ENCODE data around the gene GUCA2A.
"Not testable (repeated sequence)": the region's sequence is repeated elsewhere in the genome, so short reads cannot be mapped to it uniquely, and the experiment has no call there.

The GUCA2A gene, protein sequence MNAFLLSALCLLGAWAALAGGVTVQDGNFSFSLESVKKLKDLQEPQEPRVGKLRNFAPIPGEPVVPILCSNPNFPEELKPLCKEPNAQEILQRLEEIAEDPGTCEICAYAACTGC

DNA sequence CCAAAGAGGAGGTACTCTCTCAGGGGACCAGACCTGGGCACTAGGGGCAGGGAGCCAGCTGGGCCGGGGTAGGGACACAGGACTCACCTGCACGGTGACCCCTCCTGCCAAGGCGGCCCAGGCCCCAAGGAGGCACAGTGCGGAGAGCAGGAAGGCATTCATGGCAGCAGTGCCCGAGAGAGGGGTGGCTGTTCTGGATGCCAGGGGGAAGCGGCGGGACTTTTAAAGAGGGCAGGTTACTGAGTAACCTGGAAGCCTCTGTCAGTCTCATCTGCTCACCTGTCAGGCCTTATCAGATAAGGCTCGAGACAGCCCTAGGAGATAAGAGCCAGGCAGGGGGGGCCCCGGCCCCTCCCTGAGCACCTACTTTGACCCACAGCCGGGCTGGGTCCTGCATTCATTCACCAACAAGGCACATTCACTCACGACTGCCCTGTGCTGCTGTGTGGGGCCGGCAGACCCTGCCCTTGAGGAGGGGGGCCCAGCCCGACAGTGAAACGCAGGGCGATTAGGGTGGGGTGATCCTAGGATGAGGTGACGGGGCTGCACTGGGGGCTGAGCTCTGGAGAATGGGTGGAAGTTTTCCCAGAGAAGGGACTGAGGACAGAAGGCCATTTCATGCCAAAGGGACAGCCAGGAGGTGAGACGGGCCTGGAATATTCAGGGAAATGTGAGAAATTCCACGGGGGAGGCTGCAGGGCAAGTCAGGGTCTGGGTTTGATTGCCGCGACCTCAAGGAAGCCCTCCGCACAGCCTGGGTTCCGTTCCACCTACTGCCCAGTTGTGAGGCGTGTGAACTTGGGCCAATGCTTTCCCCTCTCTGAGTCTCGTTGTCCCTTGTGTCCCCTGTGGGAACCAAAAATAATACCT is at the start of gene GUCA2A:
Gene GUCA2A, minus strand, starts transcription at position 195 of the 870 bp plus-strand sequence. Its CDS starts 33 bp downstream, at position 162.
- H3K27me3 ChIP-seq (ENCODE audit: insufficient read depth, low read length): no peaks in the 10 kb centered on the region
- no peak within 1 kb of the TSS for H2AFZ ChIP-seq (ENCODE audit: low read depth, low read length)
- no peak within 1 kb of the TSS for H3K4me3 ChIP-seq (ENCODE audit: low read length)
- peaks cover 4% of the 10 kb centered on the region for H3K9me3 ChIP-seq (ENCODE audit: low read length)
- H3K36me3 ChIP-seq (ENCODE audit: insufficient read depth, low read length): no peaks in the 10 kb centered on the region
- H3K4me1 ChIP-seq (ENCODE audit: insufficient read depth, low read length): no peaks in the 10 kb centered on the region

DNA sequence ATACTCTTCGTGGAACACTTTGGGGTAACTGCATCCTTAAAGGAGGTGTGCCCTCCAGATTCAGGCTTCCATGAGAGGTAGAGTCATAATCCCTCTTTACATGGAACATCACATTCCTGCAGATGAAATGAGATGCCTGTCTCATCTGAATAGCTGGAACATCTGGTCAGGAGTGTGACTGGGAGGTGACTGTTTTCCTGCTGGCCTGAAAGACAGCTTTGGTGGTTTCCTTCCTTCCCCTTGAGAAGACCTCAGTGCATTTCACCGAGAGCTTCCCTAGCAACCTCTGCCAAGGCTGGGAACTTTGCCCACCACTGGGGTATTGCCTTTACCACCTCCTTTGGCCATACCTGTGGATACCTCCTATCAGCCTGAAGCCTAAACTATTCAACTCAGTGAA is 46.7 kb upstream of the GUCA2A start:
- no peak overlapping the region for H2AFZ ChIP-seq (ENCODE audit: low read depth, low read length)
- no peaks in the 10 kb centered on the region for H3K27me3 ChIP-seq (ENCODE audit: insufficient read depth, low read length)
- peaks cover 9% of the 10 kb centered on the region for H3K36me3 ChIP-seq (ENCODE audit: insufficient read depth, low read length)
- H3K9me3 ChIP-seq (ENCODE audit: low read length): peaks cover 11% of the 10 kb centered on the region
- H3K4me3 ChIP-seq (ENCODE audit: low read length): no peak overlapping the region
- no peaks in the 10 kb centered on the region for H3K4me1 ChIP-seq (ENCODE audit: insufficient read depth, low read length)

DNA sequence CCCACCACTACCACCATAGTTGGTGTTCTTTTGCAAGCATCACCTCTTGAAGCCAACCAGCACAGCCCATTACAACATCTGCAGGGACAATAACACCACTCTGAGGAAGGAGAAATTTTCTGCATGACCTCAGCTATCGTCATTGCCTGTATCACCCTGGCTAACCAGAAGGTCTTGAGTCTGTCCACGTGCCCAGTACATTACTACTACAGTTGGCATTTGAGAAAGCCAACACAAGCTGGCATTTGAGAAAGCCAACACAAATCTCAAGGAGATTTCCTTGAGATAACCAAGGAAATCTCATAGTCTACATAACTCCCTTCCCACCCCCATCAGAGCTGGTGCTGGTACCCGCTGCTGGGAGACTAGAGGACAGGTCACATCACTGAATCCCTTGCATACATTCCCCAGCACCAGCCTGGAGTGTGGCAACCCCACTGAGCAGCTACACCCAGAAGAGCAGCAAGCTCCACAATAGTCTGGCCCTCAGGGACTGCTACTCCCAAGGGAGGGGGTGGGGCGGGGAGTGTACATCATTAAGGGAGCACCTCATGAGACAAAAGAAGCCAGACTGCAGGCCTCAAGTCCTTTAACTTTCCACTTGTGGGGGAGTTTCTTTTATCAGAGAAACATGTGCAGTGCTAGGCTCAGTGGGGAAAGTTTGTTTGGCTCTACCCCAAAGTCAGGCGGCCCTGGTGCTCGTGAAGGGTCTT is 46.0 kb upstream of the GUCA2A start:
- peaks cover 12% of the 10 kb centered on the region for H3K9me3 ChIP-seq (ENCODE audit: low read length)
- H2AFZ ChIP-seq (ENCODE audit: low read depth, low read length): no peak overlapping the region
- peaks cover 12% of the 10 kb centered on the region for H3K36me3 ChIP-seq (ENCODE audit: insufficient read depth, low read length)
- H3K4me1 ChIP-seq (ENCODE audit: insufficient read depth, low read length): no peaks in the 10 kb centered on the region
- no peaks in the 10 kb centered on the region for H3K27me3 ChIP-seq (ENCODE audit: insufficient read depth, low read length)
- no peak overlapping the region for H3K4me3 ChIP-seq (ENCODE audit: low read length)

DNA sequence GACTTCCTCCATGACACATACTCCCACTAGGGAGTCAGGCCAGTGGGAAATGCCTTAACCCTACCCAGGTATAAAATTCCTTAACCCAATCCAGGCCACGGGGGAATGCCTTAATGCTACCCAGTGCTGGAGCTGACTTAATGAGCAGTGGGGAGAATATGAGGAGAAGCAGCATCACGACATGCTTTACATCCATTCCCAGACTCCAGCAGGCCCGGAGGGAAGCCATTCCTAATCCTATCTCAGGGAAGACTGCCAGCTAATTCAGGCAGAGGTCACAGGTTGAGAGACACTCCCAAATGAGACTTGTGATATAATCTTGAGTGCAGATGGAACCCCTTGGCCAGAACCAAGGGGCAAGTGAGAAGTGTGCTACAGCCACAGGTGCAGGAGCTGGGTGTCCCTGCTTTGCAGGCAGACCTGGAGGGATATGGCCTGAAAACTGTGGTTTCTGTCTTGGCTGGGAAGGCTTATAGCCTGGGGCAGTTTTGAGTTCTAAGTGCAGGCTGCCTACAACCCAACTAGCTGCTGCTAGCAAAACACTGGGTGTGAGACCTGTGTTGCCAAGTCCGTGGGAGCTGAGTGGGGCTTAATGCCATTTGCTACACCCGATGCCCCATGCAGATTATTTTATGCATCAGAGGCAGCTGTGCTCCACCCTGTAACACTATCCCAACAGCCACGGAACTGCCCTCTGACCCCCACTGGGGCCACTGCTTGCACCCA is 45.1 kb upstream of the GUCA2A start:
- Histone ChIP-seq H3K4me3 (ENCODE audit: low read length) (no peak overlapping the region), H3K4me1 (ENCODE audit: insufficient read depth, low read length) (no peaks in the 10 kb centered on the region), H2AFZ (ENCODE audit: low read depth, low read length) (no peak overlapping the region), H3K36me3 (ENCODE audit: insufficient read depth, low read length) (peaks cover 14% of the 10 kb centered on the region), H3K9me3 (ENCODE audit: low read length) (peaks cover 11% of the 10 kb centered on the region), H3K27me3 (ENCODE audit: insufficient read depth, low read length) (no peaks in the 10 kb centered on the region)

DNA sequence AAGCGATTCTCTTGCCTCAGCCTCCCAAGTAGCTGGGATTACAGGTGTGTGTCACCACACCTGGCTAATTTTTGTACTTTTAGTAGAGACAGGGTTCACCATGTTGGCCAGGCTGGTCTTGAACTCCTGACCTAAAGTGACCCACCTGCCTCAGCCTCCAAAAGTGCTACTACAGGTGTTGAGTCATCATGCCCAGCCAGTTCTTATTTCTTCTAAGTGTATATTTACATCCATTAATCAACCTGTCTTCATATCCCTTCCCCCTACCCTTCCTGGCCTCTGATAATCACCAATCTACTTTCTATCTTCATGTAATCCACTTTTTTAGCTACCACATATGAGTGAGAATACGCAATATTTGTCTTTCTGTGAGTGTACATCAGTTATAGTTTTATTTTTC is 42.4 kb upstream of the GUCA2A start:
- H2AFZ ChIP-seq (ENCODE audit: low read depth, low read length); H3K4me3 ChIP-seq (ENCODE audit: low read length); H3K27me3 ChIP-seq (ENCODE audit: insufficient read depth, low read length); H3K4me1 ChIP-seq (ENCODE audit: insufficient read depth, low read length): not testable (repeated sequence)
- Histone ChIP-seq H3K36me3 (ENCODE audit: insufficient read depth, low read length) (peaks cover 22% of the 10 kb centered on the region), H3K9me3 (ENCODE audit: low read length) (peaks cover 18% of the 10 kb centered on the region)

DNA sequence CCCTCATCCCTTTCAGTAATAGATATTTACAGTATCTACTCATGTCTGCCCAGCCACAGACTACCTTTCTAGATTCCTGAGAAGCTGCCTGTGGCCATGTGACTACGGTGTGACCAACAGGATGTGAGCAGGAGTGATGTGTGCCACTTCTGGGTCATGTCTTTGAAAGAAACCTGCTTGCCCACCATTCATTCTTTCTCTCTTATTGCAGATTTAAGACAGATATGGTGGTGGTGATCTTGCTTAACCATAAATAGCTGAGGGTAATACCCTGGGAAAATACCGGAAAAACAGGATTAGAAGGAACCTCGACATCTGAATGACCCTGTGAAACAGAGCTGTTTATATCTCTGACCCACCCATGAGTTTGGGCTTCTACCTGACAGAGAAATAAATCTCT is 41.6 kb upstream of the GUCA2A start:
- H3K4me3 ChIP-seq (ENCODE audit: low read length): no peak overlapping the region
- no peaks in the 10 kb centered on the region for H3K4me1 ChIP-seq (ENCODE audit: insufficient read depth, low read length)
- H3K36me3 ChIP-seq (ENCODE audit: insufficient read depth, low read length): peaks cover 24% of the 10 kb centered on the region
- no peaks in the 10 kb centered on the region for H3K27me3 ChIP-seq (ENCODE audit: insufficient read depth, low read length)
- H3K9me3 ChIP-seq (ENCODE audit: low read length): peaks cover 16% of the 10 kb centered on the region
- H2AFZ ChIP-seq (ENCODE audit: low read depth, low read length): no peak overlapping the region

DNA sequence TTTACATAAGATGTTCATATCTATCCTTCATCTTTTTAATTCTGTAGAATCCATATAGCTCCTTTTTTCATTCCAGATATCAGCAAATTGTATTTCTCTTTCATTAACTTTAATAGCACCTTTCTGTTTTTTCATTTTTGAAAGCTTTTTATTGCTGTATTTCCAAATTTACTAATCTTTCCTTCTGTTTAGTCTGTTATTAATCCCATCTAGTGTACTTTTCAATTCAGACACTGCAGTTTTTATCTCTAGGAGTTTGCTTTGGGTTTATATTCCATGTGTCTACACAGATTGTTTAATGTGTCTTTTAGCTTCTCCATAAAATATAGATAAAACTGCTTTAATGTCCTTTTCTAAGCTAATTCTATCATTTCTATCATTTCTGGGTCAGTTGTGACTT is 37.4 kb upstream of the GUCA2A start:
- H3K4me1 ChIP-seq (ENCODE audit: insufficient read depth, low read length): no peaks in the 10 kb centered on the region
- no peak overlapping the region for H2AFZ ChIP-seq (ENCODE audit: low read depth, low read length)
- peaks cover 17% of the 10 kb centered on the region for H3K9me3 ChIP-seq (ENCODE audit: low read length)
- H3K36me3 ChIP-seq (ENCODE audit: insufficient read depth, low read length): peaks cover 47% of the 10 kb centered on the region
- no peak overlapping the region for H3K4me3 ChIP-seq (ENCODE audit: low read length)
- no peaks in the 10 kb centered on the region for H3K27me3 ChIP-seq (ENCODE audit: insufficient read depth, low read length)

DNA sequence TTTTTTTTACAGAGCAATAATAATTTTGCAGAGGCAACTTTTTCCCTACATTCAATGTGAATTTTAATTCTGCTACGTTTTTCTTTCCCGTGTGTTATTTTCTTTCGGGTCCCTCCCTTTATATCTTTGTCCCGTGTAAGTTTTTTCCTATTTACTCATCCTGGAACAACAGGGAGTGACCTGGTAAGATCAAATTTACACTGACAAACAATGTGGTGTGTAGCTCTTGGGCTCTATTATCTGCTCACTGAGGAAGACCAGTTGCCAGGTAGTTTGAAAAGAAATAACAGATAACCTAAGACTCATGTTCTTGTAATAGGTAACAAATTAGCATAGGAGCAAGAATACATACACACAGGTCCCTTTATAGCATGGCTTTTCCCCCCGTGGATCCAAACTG is 33.7 kb upstream of the GUCA2A start:
- H3K36me3 ChIP-seq (ENCODE audit: insufficient read depth, low read length): peaks cover 57% of the 10 kb centered on the region
- H3K4me1 ChIP-seq (ENCODE audit: insufficient read depth, low read length): no peaks in the 10 kb centered on the region
- H2AFZ ChIP-seq (ENCODE audit: low read depth, low read length): no peak overlapping the region
- H3K27me3 ChIP-seq (ENCODE audit: insufficient read depth, low read length): no peaks in the 10 kb centered on the region
- H3K4me3 ChIP-seq (ENCODE audit: low read length): no peak overlapping the region
- H3K9me3 ChIP-seq (ENCODE audit: low read length): peaks cover 12% of the 10 kb centered on the region

DNA sequence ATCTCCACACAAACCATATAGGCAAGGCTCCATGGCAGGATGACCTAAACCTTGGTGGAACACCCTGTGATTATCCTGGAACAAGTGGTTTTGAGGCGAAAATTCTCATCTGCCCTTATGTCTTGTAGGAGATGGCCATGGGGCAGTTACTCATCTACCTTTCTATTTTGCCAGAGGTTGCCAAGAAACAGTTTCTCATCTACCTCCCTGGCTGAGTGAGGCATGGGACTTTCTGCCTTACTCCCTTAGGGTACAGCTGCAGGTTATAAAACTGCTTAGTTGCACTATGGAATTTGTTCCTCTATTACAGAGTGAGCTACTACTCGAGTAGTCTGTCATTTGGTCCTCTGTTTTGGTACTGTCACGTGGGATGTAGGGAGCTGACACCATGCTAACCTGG is 31.3 kb upstream of the GUCA2A start:
- Histone ChIP-seq H3K9me3 (ENCODE audit: low read length) (peaks cover 4% of the 10 kb centered on the region), H3K4me1 (ENCODE audit: insufficient read depth, low read length) (no peaks in the 10 kb centered on the region), H3K27me3 (ENCODE audit: insufficient read depth, low read length) (no peaks in the 10 kb centered on the region), H3K4me3 (ENCODE audit: low read length) (no peak overlapping the region), H2AFZ (ENCODE audit: low read depth, low read length) (no peak overlapping the region), H3K36me3 (ENCODE audit: insufficient read depth, low read length) (peaks cover 60% of the 10 kb centered on the region)

DNA sequence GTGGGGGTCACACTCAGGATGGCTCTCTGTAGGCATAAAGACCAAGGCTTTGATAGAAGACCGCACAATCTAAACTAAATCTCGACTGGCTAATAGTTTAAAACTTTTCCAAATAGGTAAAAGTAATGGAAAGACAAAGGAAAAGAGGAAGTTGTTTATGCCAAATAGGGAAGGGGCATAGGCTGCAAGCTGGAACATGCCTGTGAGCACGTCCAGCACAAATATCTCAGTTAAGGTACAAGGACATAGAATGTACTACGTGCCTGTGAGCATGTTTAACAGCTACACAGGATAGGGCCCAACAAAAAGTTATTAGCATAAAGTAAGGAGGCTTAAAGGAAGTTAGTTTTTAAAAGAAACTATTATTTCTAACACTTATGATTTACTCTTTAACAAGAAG is 27.6 kb upstream of the GUCA2A start:
- no peak overlapping the region for H3K4me3 ChIP-seq (ENCODE audit: low read length)
- no peak overlapping the region for H2AFZ ChIP-seq (ENCODE audit: low read depth, low read length)
- H3K9me3 ChIP-seq (ENCODE audit: low read length): peaks cover 2% of the 10 kb centered on the region
- H3K4me1 ChIP-seq (ENCODE audit: insufficient read depth, low read length): no peaks in the 10 kb centered on the region
- no peaks in the 10 kb centered on the region for H3K27me3 ChIP-seq (ENCODE audit: insufficient read depth, low read length)
- H3K36me3 ChIP-seq (ENCODE audit: insufficient read depth, low read length): peaks cover 68% of the 10 kb centered on the region

DNA sequence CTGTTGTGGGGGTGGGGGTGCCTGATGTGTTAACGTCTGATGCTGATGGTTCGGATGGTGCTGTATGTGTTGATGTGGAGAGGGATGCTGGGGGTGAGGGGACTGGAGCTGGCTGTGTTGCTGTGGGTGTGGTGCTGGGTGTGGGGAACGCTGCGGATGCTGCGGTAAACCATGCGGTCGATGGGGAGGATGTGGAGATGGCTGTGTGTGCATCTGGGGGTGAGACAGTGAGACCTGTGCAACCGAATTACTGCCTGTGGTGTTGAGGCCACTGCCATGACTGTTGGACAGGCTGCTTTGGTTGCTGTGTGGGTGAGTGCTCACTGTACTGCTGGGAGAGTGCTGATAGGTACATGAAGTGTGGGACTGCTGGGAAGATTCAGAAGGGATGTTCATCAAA is 26.8 kb upstream of the GUCA2A start:
- H2AFZ ChIP-seq (ENCODE audit: low read depth, low read length): no peak overlapping the region
- no peak overlapping the region for H3K4me3 ChIP-seq (ENCODE audit: low read length)
- peaks cover 5% of the 10 kb centered on the region for H3K4me1 ChIP-seq (ENCODE audit: insufficient read depth, low read length)
- H3K27me3 ChIP-seq (ENCODE audit: insufficient read depth, low read length): no peaks in the 10 kb centered on the region
- H3K36me3 ChIP-seq (ENCODE audit: insufficient read depth, low read length): peaks cover 67% of the 10 kb centered on the region
- H3K9me3 ChIP-seq (ENCODE audit: low read length): peaks cover 2% of the 10 kb centered on the region

DNA sequence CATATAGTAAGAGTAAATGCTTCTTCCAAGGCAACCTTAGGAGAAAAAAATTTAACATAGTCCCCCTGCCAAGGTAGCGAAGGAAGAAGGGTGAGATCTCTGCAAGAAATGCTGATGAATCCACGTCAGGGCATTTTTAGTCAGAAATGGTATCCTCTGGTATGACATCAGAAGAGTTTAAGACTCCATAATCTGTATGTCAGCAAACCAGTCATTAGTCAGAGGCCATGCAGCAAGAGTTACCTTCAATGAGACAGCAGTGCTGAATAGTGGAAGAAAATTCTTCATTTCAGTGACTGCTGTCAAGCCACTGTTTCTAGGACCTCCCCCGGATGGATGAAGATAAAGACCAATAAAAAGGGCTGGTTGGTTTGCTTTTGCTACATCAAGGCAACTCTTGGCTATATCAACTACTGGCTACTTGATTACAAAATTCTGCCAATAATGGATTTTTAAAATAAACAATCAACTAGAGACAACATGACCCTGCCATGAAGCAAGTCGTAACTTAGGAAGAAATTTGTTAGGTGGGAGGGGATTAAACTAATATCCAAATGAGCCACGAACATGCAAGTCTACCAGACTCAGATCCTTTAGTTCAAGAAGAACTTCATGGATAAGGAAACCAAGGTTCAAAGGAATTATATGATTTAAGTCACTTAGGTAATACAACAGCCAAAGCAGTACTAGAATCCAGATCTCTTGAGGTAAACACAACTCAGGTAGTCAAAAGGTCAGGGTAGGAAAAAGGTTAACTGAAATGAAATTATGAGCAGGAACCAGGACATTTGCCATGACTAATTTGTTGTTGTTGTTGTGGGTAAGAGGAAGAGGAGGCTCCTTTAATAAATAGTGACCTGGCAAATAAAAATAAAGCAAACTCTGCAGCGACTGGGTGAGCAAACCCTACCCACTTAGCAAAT is 25.6 kb upstream of the GUCA2A start:
- peaks cover 73% of the 10 kb centered on the region for H3K36me3 ChIP-seq (ENCODE audit: insufficient read depth, low read length)
- H2AFZ ChIP-seq (ENCODE audit: low read depth, low read length): no peak overlapping the region
- H3K4me1 ChIP-seq (ENCODE audit: insufficient read depth, low read length): peaks cover 8% of the 10 kb centered on the region
- H3K9me3 ChIP-seq (ENCODE audit: low read length): peaks cover 2% of the 10 kb centered on the region
- H3K27me3 ChIP-seq (ENCODE audit: insufficient read depth, low read length): no peaks in the 10 kb centered on the region
- H3K4me3 ChIP-seq (ENCODE audit: low read length): no peak overlapping the region

All from neuron (in vitro differentiated cells).